CD4-positive, alpha-beta T cell treated with Interleukin-15 for 4 hours (primary cell): ENCODE measurements around the gene IGLON5.

ENCODE experiments used
- DNase-seq: peaks from one replicate; pipeline ENCODE4 v3.0.0-alpha.2; 2020; ENCODE audit warnings: low spot score

IGLON5 gene

GRCh38 chr19:51311351-51312257 is at the start of gene IGLON5:
TSS of gene IGLON5 (plus strand) at chr19:51311644. CDS start at chr19:51311848, 204 bp downstream.
- DNase-seq, result no peak

- no peak for DNase-seq
These were observed 47.6 kb upstream of the IGLON5 start for GRCh38 chr19:51263808-51264207.

DNA sequence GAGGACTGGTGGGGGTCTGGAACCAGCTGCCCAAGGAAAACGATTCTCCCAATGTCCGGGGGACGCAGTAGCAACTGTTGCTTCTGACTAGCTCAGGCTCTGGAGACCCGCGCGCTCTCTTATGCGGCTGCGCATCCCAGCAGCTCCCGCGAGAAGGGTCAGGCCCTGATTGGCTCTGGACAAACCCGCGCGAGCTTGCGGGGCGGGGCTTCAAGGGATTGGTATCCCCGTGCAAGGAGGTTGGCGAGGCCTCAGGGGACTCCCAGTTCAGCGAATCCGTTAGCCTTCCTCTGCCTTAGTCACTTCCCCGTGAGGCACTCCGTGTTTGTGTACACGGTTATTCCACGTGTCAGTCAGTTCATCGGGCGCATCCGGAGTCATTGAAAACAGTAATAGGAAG is 40.4 kb upstream of the IGLON5 start:
- DNase-seq, result no peak

- no peak for DNase-seq
These were observed 39.1 kb upstream of the IGLON5 start for GRCh38 chr19:51272183-51272810.

- no peak for DNase-seq
These were observed 37.2 kb upstream of the IGLON5 start for GRCh38 chr19:51274049-51274770.

DNA sequence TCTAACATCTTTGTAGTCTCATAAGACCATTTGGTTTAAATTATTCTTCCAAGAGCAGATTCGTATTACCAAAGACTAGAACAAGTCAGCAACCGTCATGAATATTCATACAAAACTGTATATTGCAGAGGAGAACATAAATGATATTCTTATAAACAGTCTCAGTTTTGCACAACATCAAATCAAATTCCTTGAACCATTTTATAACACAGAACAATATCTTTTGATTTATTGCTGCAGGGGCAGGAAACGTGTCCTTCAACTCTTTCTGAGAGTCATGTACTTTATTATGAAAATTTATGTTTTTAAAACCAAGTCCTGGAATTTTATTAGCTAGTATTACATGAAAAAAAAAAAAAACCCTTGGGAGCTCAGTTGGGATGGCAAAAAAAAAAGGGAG is 34.3 kb upstream of the IGLON5 start:
- DNase-seq, result no peak

DNA sequence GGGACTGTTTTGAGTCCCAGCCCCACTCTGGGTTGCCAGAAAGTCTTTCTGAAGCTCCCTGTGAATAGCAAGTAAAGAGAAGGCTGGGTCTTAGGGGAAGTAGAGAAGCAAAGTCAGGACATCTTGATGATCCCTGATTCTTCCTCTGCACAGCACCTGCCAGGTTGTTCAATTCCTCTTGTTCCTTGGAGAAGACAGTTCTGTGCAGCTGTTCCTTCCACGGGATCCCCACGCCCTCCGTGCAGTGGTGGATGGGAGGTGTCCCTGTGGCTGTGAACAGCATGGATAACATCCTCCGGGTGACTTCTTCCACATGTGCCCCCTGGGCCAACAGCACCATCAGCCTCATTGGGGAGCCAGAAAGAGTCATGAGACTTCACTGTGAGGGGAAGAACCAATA is 29.1 kb upstream of the IGLON5 start:
- DNase-seq, result no peak

GRCh38 chr19:51285682-51286081 is 25.8 kb upstream of the IGLON5 start:
- no peak for DNase-seq

GRCh38 chr19:51289635-51290034 is 21.8 kb upstream of the IGLON5 start:
- no peak for DNase-seq

GRCh38 chr19:51292971-51293370 is 18.5 kb upstream of the IGLON5 start:
- DNase-seq, result no peak

GRCh38 chr19:51293571-51294210 is 17.8 kb upstream of the IGLON5 start:
- no peak for DNase-seq

DNA sequence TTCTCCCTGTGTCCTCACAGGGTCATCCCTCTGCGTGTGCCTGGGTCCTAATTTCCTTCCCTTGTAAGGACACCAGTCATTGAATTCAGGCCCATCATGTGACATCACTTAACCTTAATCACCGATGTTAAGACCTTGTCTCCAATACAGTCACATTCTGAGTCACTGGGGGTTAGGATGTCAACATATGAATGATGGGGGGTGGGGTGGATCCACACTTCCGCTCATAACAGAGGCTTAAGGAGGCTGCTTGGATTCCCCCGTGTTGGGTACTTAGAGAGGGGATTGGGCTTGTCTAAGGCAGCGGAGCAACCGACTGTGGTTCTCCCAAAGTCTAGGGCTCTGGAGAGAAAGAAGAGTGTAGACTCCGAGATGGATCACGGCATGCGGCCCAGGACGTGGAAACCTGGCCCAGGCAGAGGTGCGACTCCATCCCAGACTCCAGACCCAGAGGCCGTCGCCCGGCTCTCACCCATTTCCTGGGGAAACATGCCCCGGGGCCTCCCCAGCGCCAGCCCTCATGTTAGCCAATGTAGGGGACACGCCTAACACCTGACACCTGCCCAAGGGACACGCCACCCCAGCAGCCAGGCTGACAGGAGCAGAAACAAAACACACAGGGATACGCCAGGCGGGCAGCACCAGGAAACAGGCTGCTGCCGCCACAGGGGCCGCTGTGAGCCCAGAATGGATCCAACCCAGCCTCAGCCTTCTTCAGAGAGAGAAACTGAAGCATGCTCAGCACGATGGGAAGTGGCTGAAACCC is 17.1 kb upstream of the IGLON5 start:
- DNase-seq, result no peak

GRCh38 chr19:51294977-51295375 is 16.5 kb upstream of the IGLON5 start:
- no peak for DNase-seq

DNA sequence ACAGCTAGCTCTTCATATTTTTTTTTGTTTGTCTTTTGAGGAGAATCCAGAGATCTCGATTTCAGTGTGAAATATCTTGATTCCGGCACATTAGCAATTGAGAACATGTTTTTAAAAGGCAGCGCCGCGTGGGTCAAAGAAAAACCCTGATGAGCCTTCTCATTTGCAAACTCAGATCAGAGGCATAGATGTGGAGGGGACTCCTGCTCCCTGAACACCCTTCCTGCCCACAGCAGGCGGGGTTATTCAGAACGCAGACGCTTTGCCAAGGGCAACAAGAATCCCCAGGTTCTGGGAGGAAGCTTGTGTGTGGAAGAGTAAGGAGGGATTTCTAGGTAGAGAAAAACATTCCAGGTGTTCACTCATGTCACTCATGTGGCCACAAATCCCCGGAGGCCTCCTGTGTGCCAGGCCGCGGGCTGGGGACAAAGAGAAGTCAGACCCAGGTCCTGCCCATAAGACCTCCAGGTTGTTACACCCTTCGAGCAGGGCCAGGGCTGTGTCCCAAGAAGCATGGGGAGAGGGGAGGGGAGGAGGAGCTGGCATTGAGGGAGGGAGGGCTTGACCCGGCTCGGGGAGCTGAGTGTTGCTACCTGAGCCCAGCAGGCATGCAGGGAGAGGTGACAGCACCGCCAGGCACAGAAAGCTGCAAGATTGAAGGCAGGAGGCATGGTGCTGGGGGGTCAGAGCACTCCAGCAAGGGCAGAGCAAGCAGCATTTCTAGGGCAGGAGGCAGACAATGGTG is 15.9 kb upstream of the IGLON5 start:
- no peak for DNase-seq

DNA sequence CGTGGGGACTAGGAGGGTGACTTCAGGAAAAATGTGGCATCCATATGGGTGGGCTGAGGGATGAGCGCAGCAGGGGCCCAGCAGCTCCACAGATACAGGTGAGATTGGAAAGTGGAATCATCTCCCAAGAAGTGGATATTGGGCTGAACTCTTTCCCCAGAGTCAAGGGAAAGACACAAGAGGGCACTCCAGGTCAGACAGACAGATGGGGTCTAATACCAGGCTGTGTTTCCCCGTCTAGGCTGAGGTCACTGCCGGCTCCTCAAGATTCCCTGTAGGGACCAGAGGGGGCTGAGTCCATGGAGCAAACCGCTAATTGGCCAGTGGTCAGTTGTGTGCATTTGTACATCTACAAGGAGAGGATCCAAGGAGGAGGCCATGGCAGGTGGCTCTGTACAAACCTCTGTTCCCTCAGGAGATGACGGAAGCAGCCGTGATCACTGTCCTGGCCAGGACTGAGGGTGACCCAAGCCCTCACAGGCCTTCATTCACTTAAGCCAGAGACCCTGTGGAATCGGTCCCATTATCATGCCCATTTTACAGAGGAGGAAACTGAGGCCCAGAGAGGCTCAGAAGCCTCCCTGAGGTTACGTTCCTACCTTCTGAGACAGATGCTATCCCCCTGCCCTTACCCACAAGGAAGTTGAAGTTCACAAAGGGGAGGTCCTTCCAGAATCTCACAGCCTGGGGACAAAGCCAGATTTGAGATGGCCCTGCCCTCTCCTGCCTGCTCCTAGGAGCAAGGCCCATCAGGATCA is 14.9 kb upstream of the IGLON5 start:
- DNase-seq, result no peak

GRCh38 chr19:51297406-51297805 is 14.0 kb upstream of the IGLON5 start:
- DNase-seq, result no peak

GRCh38 chr19:51301266-51301665 is 10.2 kb upstream of the IGLON5 start:
- DNase-seq, result no peak

DNA sequence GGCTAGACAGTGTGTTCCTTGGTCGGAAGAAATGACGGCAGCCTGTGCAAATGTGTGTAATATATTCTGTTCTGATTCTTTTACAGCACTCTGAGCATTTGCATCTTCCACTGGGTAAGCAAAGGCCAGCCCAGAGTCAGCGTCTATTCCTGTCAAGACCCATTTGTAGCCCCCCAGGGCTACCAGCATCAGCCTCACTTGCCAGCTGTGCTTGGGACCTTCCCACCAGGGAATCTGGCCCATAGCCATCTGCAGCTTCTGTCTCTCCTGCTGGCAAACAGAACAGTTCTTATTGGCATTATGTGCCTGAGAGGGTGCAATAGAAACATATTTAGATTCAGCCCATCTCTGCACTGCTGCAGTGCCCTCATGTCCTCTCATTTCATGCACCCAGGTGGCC is 6.0 kb upstream of the IGLON5 start:
- DNase-seq, result no peak

DNA sequence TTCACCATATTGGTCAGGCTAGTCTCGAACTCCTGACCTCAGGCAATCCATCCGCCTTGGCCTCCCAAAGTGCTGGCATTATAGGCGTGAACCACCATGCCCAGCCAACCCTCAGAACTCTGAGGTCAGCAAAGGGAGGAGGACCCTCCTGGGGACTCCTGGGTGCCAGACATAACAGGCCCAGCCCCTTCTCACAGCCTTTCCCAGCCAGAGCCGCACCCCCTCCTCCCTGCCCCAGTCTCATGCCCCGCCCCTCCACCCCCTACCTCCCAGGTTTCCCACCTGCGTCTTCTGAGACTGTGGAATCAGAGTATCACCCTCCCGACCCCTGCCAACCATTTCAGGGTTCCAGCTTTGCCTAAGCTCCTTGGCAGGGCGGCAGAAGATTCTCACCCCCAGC is 5.2 kb downstream of the IGLON5 start:
- no peak for DNase-seq

- DNase-seq, result no peak
These were observed 5.9 kb downstream of the IGLON5 start for GRCh38 chr19:51317376-51317775.
